ENCODE results near the gene MIDN.
A peak's percentile ranks its signal among the peaks of the same experiment; 100 is the strongest.

Gene MIDN

DNA sequence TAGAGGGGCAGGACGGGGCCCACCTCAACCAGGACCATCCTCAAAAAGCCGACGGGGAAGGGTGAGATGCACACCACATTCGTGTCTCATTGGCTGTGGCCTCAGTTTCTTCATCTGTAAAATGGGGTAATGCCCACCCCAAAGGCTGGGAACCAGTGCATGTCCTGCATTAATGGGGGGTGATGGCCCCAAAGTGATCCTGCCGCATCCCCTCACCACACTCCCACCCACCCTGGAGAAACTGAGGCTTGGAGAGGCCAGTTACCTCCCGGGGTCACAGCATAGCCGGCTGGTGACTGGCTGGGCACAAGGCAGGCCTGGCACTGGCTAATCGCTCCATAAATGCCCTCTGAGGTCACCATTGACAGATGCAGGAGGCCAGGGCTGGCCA is 640 bp upstream of the MIDN start:
- H3K27ac ChIP-seq: peak overlapping the region; percentile 100
- ChIA-PET CTCF (no interaction called here), POLR2A (ENCODE audit: low non-redundant PET) (no interaction called here)
- no peak for TF ChIP-seq CTCF (conservative IDR thresholded peaks at IDR 0.05; ENCODE audit: low read depth)
- DNase-seq (ENCODE audit: low spot score): no peak

DNA sequence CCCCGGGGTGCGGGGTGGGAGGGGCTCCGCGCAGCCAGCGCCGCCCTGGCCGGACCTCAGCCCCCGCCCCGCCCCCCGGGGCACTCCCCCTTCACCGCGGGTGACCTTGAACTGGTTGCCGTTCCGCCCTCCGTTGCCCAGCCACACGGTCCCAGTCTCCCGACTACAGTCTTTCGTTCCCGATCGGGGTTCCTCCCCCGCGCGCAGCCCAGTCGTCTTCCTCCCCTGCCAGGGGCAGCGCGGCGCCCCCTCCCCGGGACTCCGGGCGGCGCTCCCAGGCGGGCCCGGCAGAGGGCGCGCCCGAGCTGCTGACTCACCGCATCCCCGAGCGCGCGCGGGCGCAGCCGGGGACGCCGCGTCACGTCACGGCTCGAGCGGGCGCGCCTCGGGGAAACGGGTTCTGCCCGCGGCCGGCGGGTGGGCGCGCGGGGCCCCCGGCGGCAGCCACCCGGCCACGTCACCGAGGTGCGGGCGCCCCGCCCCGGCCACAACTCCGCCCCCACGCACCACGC is 459 bp downstream of the MIDN start:
- H3K27ac ChIP-seq: peak overlapping the region; percentile 100
- peak; percentile 92 for TF ChIP-seq CTCF (conservative IDR thresholded peaks at IDR 0.05; ENCODE audit: low read depth)
- peak; percentile 55 for DNase-seq (ENCODE audit: low spot score)
- POLR2A ChIA-PET (ENCODE audit: low non-redundant PET): no interaction called here
- CTCF ChIA-PET: interaction anchor here (0.5 to 1.0 kb wide), 4 partner anchors 17 to 119 kb away, joined by 3 to 4 read pairs (median 4); no protein-coding TSS in a partner anchor

- DNase-seq (ENCODE audit: low spot score): peak; percentile 85
- ChIA-PET POLR2A (ENCODE audit: low non-redundant PET) (interaction anchor here (0.6 kb wide), 1 partner anchor 19 kb away, joined by 3 read pairs; no protein-coding TSS in a partner anchor), CTCF (interaction anchor here (0.5 to 1.0 kb wide), 4 partner anchors 16 to 120 kb away, joined by 3 to 4 read pairs (median 4); no protein-coding TSS in a partner anchor)
- no peak for TF ChIP-seq CTCF (conservative IDR thresholded peaks at IDR 0.05; ENCODE audit: low read depth)
- H3K27ac ChIP-seq: peak overlapping the region; percentile 100
Measured at GRCh38 chr19:1249298-1249989, 1.1 kb downstream of the MIDN start.

DNA sequence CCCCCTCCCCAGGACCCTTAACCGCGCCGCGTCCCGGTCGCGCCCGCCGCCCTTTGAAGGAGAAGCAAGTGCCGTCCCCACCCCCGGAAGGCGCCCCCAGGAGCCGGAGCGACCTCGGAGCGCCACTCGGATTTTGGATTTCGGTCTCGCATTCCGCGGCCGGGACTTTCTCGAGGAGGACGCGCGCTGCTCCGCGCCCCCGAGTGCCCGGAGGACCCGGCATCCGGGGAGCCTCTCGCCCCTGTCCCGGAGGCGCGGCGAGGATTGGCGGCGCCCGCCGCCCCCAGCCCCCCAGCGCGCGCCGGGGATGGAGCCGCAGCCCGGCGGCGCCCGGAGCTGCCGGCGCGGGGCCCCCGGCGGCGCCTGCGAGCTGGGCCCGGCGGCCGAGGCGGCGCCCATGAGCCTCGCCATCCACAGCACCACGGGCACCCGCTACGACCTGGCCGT is 1.6 kb downstream of the MIDN start:
- ChIA-PET POLR2A (ENCODE audit: low non-redundant PET) (interaction anchor here (0.6 kb wide), 1 partner anchor 19 kb away, joined by 3 read pairs; no protein-coding TSS in a partner anchor), CTCF (no interaction called here)
- H3K27ac ChIP-seq: peak overlapping the region; percentile 100
- no peak for TF ChIP-seq CTCF (conservative IDR thresholded peaks at IDR 0.05; ENCODE audit: low read depth)
- DNase-seq (ENCODE audit: low spot score): no peak

GRCh38 chr19:1250437-1251260 is 2.3 kb downstream of the MIDN start:
- TF ChIP-seq CTCF (conservative IDR thresholded peaks at IDR 0.05; ENCODE audit: low read depth): no peak
- ChIA-PET POLR2A (ENCODE audit: low non-redundant PET) (interaction anchor here (0.6 to 1.2 kb wide), 2 partner anchors 18 kb away, joined by 3 to 4 read pairs; partner anchors contain the start of gene CIRBP), CTCF (no interaction called here)
- peak overlapping the region; percentile 100 for H3K27ac ChIP-seq
- no peak for DNase-seq (ENCODE audit: low spot score)

Data from RWPE1 (cell line).